Activated CD4-positive, alpha-beta T cell treated with anti-CD3 and anti-CD28 coated beads for 4 hours (primary cell): ENCODE results near the gene CLPSL1.

Experiments used
- DNase-seq, 2 donors: peaks; one replicate each; pipeline ENCODE4 v3.0.0-alpha.2; 2020

Gene CLPSL1

DNA sequence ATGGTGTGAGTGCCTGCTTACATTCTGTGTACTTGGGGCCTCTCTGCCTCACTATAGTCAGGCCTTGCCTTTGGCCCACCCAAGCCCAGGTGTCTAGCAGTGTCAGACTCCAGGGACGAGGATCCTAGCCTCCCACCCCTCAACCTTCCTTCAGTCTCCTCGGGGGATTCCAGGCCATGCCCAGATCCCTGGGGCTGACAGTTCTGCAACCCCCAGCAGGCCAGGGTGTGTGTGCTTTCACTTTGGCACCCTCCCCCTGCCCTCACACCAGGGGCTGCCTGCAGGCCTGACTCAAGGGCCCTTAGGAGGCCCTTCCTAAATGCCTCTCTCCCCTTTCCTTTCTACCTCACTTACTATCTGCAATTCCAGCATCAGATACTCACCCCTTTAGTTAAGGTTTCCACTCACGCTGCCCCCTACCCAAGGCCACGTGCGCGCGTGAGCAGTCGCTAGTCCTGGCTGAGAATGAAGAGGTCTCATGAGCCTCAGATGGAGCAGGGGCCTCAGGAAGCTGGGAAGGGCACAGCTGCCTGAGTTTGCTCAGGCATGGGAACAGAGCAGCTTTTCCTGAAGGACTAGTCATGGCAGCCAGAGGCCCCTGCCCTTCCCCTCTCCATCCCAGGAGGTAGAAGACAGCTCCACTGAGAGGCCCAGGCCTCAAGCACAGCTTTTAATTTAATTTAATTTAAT lies 17.2 kb downstream of the CLPSL1 start:
- no peak for DNase-seq

DNA sequence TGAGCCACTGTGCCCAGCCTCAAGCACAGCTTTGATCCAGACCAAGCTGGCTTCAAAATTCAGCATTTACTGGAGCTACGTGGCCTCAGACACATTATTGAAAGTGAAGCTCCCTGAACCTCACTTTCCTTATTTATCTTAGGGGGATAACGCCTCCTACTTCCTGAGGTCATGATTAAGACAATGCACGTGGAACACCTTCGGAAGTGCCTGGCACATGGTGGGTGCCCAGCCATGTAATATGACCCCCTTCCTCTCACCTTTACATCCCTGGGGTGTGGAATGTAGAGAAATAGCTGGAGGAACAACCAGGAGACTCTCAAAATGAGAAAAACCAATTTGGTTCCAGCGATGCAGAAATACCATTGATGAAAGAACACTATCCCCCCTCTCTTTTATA lies 17.9 kb downstream of the CLPSL1 start:
- no peak for DNase-seq

DNA sequence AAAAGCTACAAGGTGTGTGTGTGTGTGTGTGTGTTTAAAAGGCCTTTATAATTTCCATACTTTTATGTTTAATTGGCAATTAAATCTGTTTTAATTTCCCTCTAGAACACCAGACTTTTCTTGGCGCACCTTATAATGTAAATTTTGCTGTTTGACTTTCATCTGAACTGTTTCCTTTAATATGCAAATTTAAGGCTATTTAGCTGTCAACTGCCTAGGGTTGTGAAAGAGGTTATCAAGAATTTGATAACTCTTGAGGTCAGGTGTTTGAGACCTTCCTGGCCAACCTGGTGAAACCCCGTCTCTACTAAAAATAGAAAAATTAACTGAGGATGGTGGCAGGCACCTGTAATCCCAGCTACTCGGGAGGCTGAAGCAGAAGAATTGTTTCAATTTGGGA lies 20.3 kb downstream of the CLPSL1 start:
- no peak for DNase-seq

DNA sequence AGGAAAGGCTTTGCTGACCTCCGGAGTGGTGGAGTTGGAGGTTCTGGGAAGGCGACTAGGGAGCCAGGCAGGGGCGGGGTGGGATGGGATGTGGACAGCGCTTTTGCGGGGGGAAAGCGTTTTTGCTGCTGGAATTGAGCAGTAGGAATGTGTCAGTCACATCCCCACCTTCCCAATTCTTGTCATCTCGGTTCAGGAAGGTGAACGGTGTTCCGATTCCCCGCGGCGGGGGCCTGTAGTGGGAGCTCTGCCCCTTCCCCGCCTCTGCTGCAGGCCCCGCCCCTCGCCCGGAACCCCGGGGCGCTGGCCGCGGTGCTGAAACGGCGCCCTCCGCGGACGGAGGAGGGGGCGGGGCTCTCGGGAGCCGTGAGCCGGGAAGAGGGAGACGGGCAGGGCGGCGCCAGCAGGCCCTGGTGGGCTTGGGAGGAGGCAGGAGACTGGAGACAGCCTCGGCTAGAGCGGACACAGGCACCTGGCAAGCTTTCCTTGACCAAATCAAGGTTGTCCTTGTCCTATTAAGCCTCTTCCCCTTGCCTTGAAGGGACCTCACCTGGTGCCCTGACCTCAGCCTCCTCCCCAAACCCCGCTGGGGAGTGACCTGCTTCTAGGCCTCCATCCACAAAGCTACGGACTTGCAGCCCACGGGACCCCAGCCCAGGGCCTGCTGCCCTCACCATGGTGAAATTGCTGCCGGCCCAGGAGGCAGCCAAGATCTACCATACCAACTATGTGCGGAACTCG lies 24.3 kb downstream of the CLPSL1 start, which contains the start of gene LHFPL5:
TSS of gene LHFPL5 (plus strand) at position 357 of the 741 bp plus-strand sequence. CDS start at position 676, 319 bp downstream.
- peak; percentile 18 to 29 for DNase-seq

DNA sequence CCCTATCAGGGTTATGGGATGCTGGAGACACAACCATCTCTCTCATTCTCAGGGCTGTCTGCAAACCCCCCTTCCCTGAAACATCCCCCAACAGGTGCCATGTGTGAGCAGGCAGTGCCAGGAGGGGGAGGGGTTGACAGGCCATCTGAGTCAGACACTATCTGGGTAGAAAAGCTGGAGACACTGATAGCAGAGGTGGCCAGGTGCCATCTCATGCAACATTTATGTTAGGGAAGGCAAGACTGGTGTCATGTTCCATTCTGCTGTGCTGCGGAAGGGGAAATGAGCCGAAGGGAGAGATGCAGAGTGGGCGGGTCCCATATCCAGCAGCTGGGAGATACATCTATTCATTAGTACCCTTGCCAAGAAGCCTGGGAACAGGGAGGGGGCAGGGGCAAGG lies 27.9 kb downstream of the CLPSL1 start:
- no peak for DNase-seq

DNA sequence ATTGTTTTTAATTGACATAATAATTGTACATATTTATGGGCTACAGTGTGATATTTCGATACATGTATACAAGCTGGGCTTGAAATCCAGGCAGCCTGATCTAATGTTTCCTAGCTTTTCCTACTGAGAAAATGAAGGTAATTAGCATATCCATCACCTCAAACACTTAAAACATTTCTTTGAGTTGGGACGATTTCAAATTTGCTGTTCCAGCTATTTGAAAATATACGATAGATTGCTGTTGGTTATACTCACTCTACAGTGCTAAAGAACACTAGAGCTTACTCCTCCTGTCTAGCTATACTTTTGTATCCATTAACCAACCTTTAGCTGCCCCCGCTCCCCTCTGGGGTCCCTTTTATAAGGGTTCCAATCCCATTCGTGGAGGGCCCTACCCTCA lies 29.0 kb downstream of the CLPSL1 start:
- DNase-seq, result no peak

DNA sequence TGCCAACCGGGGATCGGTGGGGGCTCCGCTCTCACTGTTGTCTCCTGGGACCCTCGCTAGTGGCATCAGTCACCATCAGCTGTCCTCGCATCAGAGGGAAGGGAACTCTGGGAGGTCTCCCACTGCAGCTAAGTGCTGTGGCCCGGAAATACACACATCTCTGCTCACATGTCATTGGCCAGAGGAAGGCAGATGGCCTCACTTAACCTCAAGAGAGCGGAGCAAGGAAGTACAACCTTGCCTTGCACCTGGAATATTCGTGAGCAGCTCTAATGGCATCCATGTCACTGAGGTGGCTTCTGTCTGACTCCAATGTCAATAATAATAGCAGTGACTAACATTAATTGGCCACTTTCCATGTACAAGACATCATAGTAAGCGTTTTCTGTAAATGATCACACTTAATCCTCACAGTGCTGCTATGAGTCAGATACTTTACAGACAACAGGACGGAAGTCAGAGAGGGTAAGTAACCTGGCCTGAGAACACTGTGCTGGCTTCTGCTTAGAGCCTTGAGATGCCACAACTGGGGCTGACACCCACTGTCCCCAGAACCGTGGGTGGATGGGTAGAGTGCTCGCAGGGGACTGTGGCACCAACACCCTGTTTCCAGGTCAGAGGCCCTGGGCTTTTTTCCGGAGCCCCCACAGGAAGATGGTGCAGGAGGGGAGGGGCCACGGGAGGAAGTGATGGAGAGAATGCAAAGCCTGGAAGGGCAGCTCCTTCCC lies 30.3 kb downstream of the CLPSL1 start:
- DNase-seq, result no peak

DNA sequence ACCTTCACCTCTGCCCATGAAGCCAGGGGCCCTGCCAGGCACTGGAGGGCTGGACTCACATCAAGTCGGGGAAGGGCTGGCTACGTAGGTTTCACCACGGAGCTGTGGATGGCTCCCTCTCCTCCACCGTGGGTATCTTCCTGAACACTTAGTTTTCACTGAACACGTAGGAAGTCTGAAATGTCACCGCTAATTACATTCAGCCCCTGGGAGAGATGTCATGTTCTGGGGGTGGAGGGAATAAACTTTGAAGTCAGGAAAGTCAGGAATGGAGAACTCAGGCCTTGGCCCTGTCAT lies 30.8 kb downstream of the CLPSL1 start:
- no peak for DNase-seq

DNA sequence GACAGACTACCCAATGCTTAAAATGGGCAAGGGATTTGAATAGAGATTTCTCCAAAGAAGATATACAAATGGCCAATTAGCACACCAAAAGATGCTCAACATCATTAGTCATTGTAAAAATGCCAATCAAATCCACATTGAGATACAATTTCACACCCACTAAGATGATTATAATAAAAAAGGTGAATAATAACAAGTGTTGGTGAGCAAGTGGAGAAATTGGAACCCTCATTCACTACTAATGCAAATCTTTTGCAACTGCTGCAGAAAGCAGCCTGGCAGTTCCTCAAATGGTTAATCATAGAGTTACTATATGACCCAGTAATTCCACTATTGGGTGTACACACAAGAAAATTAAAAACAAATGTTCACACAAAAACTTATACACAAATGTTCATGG lies 36.7 kb downstream of the CLPSL1 start:
- DNase-seq, result no peak

DNA sequence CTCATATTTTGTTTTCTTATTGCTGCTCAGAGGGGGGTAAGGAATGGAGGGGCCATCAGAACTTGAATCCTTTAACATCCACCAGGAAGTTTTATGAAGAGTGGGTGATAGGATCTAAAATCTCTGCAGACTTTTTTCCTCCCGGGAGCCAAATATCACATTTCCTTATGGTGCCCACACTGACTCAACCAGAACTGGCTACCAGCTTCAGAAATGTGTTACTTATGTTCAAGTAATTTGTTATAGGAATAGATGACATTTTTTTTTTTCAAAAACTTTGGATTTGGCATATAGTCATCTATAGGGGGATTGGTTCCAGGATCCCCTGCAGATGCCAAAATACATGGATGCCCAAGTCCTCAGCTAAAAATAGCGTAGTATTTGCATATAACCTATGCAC lies 42.8 kb downstream of the CLPSL1 start:
- no peak for DNase-seq

DNA sequence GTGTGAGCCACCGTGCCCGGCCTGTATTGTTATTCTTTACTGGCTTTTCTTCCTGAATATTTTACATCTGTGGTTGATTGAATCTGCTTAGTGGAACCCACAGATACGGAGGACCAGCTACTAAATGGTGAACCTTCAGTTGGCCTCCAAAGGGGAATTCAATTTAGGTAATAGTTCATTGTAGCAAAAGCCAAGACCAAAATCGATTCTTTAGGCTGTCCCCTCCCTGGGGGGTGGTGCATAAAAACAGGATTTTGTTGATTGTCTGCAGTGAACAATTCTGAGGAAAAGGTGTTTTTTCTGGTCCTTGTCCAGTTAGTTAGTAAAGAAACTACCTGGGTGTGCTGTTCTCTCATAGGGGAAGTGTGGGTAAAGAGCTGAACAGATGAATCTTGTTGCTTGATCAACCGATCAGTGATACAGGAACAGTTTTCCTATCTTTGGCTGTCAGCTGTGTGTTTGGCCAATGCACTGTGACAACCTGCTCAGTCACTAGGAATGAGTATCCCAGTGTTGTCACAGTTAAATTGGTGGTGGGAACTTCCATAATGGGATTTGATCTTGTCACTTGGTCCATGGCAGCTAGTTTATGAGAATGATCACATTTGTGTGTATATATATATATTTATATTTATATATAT lies 43.9 kb downstream of the CLPSL1 start:
- no peak for DNase-seq

DNA sequence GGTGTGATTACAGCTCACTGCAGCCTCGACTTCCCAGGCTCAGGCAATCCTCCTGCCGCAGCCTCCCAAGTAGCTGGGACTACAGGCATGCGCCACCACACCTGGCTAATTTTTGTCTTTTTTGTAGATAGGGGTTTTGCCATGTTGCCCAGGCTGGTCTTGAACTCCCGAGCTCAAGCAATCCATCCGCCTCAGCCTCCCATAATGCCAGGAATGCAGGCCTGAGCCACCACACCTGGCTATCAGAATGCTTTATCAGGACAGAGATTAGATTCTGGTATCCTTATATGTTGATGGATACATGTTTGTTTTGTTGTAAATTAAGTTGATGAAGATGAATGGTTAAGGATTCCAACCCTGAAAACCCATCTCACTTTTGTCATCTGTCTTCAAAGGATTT lies 48.5 kb downstream of the CLPSL1 start:
- DNase-seq, result no peak

DNA sequence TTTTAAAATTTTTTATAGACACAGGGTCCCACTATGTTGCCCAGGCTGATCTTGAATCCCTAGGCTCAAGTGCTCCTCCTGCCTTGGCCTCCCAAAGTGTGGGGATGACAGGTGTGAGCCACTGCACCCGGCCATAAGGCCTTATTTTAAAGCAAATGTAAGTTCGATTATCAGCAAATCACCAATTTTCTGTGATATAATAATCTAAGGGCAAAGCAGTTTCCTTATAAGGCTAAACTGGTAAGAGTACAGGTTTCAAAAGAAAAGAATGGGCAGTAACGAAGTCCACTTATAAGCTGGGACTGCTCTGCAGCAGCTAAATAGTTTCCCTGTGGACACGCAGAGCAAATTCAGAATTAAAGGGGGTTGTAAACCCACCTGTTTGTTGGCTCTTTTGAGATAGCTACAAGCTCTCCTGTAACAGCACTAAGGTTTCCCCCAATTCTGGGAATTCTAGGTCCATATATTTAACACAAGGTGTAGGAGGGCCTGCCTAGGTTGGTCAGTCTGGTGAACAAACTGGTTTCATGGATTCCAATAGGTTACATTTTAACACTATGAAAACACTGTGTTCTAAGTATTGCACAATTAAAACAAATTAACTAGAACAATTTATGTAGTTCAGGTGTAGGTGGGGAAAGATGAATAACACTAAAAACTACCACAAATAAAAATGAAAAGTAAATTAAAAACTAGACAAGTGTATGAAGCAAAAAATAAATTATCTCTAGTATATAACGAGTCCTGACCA lies 50.6 kb downstream of the CLPSL1 start:
- no peak for DNase-seq

DNA sequence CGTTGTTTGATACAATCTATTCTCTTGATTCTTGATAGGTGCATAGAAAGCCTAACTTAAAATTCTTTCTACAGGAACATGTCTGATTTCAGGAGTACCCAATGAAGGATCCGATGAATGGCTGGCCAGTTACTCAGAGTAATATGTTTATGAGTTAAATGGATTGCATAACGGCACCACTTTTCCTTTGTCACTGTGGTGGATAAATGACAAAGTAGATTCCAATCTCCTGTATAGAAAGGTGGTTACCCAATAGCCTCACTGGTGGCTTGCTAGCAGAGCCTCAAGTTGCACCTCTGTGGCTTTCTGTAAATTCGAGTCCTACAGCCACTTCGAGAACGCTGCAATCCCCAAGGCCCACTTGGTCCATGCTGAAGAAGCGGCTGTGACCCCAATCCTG lies 52.7 kb downstream of the CLPSL1 start:
- no peak for DNase-seq
